Left lung (tissue), 10 donors: ENCODE measurements around the gene HNRNPH1. TPM values are rescaled to one million over a fixed set of nuclear protein-coding genes. Genes with fewer than 3 reads are reported as not detected.

Experiments
- ATAC-seq: fragments of 200-7000 bp; cut with Tn5 transposase; one replicate; pipeline ENCODE4 v1.9.1; 2020; ENCODE audit warnings: moderate library complexity
- DNase-seq, 4 donors: peaks; one replicate each; pipeline ENCODE4 v3.0.0-alpha.2; 2013 to 2020
- H3K27ac ChIP-seq, 2 donors: fragments of 200-600 bp; sonication (generic) in 1 of 2; one replicate each; pipeline versions ENCODE4 v1.5.0 to v1.8.0; 2020 to 2021
- H3K27me3 ChIP-seq, 2 donors: fragments of 200-600 bp; sonication (generic) in 1 of 2; one replicate each; pipeline versions ENCODE4 v1.5.0 to v1.8.0; 2020 to 2021
- H3K36me3 ChIP-seq, 2 donors: fragments of 200-600 bp; sonication (generic) in 1 of 2; one replicate each; pipeline versions ENCODE4 v1.5.0 to v1.8.0; 2020 to 2021
- H3K4me1 ChIP-seq, 2 donors: fragments of 200-600 bp; one replicate each; pipeline ENCODE4 v1.8.0; 2021
- H3K4me3 ChIP-seq, 2 donors: fragments of 200-600 bp; sonication (generic) in 1 of 2; one replicate each; pipeline versions ENCODE4 v1.5.0 to v1.8.0; 2020 to 2021; ENCODE audit warnings: mild to moderate bottlenecking in 1 of 2
- H3K9me3 ChIP-seq, 2 donors: fragments of 200-600 bp; sonication (generic) in 1 of 2; one replicate each; pipeline versions ENCODE4 v1.5.0 to v1.8.0; 2020 to 2021
- intact Hi-C, 2 donors: fragments of 100-400 bp; cut with DNase I; formaldehyde crosslinking; loops; one replicate each; pipeline versions ENCODE4 v1.11.2 to v1.14.2; 2022
- polyA plus RNA-seq, 6 donors: library from polyadenylated mRNA; unstranded; fragments of 120-200 nt; gene quantifications; one replicate each; pipeline ENCODE4 v1.2.1, GENCODE V29; 2013; ENCODE audit not compliant: insufficient read length in 6 of 6
- total RNA-seq, 2 donors: library from RNA; stranded (reverse); fragmentation: NEBNext Ultra II Directional; extraction: Animal tissue kit (Norgen Biotek cat#: 25700); gene quantifications; one replicate each; pipeline ENCODE4 v1.2.1, GENCODE V29; 2021
- TF ChIP-seq, protein P1 (sequence below), 2 donors: fragments of 200-600 bp; sonication (generic) in 1 of 2; IDR thresholded peaks; one replicate each; pipeline versions ENCODE4 v1.5.0 to v1.8.0; 2021; ENCODE audit warnings: antibody characterized with exemption in 2 of 2
- donor health status: DM: no; HTN: yes; CAD: no.
- donor health status: DM: no; HTN: no; CAD: no.

Gene HNRNPH1
- total and polyA plus RNA-seq, 8 donors: 404 to 2,002 (median 1,624) TPM

DNA sequence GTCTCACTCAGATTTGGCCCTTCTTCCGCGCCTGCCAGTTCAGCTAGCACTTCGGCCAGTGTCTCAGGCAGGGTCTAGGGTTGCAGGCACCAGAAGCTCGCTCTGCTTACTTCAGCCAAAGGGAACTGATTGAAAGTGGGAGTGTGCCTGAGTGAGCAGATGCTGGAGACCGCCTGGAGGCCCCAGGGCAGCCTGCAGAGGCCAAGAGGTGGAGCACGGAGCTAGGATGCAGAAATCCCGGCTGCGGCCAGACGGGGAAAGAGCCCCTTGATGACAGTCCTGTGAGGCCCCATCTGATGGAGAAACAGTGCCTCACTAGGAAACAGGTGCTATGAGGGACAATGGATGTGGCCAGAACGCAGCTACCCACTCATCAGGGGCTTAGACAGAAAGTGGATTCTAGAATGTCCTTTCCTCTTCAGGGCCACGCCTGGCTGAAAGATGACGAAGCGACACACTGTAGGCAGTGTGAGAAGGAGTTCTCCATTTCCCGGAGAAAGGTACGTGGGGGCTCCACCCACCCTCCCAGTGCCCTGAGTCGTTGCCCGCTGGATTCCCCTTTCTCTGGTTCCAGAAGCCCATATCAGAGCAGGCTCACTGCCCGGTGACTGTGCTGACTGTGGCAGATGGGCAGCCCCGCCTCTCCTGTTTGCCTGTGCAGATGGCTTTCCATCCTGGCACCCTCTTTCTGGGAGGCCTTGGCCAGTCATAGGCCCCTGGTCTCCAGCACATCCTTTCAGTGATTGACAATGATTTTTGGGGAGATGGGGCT, 16.1 kb downstream of the HNRNPH1 start:
- DNase-seq (no peak), ATAC-seq (peak; percentile 8)
- intact Hi-C loops: no loop called here
- Histone ChIP-seq H3K27me3 (no peaks in the 10 kb centered on the region), H3K4me3 (no peak overlapping the region), H3K9me3 (no peaks in the 10 kb centered on the region), H3K4me1 (peaks cover 0 to 12% of the 10 kb centered on the region in 2 donors), H3K36me3 (peaks cover 0 to 100% of the 10 kb centered on the region in 2 donors), H3K27ac (no peak overlapping the region)
- TF ChIP-seq, protein P1, sequence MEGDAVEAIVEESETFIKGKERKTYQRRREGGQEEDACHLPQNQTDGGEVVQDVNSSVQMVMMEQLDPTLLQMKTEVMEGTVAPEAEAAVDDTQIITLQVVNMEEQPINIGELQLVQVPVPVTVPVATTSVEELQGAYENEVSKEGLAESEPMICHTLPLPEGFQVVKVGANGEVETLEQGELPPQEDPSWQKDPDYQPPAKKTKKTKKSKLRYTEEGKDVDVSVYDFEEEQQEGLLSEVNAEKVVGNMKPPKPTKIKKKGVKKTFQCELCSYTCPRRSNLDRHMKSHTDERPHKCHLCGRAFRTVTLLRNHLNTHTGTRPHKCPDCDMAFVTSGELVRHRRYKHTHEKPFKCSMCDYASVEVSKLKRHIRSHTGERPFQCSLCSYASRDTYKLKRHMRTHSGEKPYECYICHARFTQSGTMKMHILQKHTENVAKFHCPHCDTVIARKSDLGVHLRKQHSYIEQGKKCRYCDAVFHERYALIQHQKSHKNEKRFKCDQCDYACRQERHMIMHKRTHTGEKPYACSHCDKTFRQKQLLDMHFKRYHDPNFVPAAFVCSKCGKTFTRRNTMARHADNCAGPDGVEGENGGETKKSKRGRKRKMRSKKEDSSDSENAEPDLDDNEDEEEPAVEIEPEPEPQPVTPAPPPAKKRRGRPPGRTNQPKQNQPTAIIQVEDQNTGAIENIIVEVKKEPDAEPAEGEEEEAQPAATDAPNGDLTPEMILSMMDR (IDR thresholded peaks at IDR 0.05): no peak

DNA sequence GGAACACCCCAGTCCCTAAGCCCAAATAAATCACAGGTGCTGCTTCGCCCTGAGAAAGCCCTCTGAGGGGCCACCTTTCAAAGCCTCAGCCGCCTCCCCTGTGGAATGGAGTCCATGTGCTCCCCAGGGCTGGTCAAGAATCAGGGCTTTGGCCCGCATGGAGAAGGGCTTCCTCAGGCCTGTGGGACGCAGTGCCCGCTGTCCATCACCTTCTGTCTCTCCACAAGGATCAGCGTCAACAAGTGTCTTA, 16.6 kb downstream of the HNRNPH1 start:
- no peak for DNase-seq
- no peak for ATAC-seq
- H3K9me3 ChIP-seq: no peaks in the 10 kb centered on the region
- no peaks in the 10 kb centered on the region for H3K27me3 ChIP-seq
- peaks cover 0 to 12% of the 10 kb centered on the region in 2 donors for H3K4me1 ChIP-seq
- peaks cover 0 to 100% of the 10 kb centered on the region in 2 donors for H3K36me3 ChIP-seq
- H3K27ac ChIP-seq: no peak overlapping the region
- no peak overlapping the region for H3K4me3 ChIP-seq
- TF ChIP-seq, protein P1 (IDR thresholded peaks at IDR 0.05): no peak
- intact Hi-C loops: no loop called here

DNA sequence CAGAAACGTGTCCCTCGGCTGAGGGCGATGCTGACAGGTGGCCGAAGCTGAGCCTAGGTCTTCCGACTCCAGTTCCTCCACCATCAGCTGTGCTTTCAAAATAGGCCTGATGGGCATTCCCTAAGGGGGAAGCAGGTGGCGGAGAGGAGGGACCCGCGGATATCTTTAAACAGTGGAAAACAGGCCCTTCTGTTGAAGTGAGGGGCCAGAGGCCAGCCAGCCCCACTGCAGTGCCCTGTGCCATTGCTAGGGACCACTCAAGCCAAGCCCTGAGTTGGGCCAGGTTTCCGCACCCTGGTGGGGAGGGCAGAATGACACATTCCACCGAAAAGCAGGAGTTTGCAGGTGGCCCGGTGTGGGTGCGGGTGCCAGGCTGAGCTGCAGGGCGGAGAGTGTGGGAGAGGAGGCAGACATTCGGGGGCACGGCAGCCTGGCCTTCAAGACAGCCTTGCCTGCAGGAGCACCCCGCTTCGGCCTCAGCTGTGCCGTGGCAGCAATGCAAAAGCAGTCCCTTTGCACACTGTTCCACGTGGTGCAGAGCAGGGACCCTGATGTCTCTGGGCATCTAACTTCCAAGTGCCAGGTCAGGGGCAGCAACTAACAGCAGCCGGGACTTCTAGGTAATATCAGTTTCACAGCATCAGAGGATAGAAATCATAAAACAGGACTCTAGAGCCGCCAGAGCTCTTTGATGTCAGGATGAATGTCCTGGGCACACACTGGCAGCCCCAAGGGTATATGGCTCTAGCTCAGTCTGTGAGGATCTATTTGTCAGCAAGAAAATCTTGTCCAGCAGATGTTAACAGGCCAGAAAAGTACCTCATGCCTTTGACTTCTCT, 17.2 kb downstream of the HNRNPH1 start:
- Histone ChIP-seq H3K36me3 (peaks cover 0 to 100% of the 10 kb centered on the region in 2 donors), H3K4me1 (peaks cover 0 to 12% of the 10 kb centered on the region in 2 donors), H3K27me3 (no peaks in the 10 kb centered on the region), H3K4me3 (no peak overlapping the region), H3K9me3 (no peaks in the 10 kb centered on the region), H3K27ac (no peak overlapping the region)
- TF ChIP-seq, protein P1 (IDR thresholded peaks at IDR 0.05): no peak
- ATAC-seq: no peak
- intact Hi-C loops: no loop called here
- peak in 1 of 4 donors; percentile 22 for DNase-seq

DNA sequence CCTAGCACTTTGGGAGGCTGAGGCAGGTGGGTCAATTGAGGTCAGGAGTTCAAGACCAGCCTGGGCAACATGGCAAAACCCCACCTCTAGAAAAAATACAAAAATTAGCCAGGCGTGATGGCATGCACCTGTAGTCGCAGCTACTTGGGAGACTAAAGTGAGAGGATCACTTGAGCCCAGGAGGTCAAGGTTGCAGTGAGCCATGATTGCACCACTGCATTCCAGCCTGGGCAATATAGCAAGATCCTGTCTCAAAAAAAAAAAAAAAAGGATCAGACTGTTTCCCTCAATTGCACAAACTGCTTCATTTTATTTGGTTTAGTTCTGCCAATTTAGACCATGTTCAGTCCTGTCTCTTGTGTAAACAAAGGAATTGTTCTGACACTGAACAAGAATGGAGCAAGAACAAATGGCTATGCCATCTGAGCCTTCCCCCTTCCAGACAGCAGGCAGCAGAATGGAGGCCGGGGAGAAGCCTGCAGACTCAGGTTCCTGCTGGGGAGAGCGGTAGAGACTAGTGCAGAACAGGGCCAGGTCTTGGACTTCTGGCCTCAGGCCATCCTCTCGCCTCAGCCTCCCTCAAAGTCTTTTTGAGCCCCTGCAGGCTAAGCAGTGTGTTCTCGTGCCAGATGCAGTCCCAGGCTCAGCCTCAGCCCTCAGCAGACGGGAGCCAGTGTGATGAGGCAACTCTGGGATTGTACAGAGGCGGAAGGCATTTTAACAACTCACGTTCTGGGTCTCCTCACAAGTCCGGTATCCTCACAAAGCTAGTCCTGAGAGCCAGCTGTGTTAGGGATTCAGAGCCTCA, 18.2 kb downstream of the HNRNPH1 start:
- no peak overlapping the region for H3K27ac ChIP-seq
- TF ChIP-seq, protein P1 (IDR thresholded peaks at IDR 0.05): no peak
- intact Hi-C loops: no loop called here
- H3K4me3 ChIP-seq: no peak overlapping the region
- H3K36me3 ChIP-seq: peaks cover 0 to 100% of the 10 kb centered on the region in 2 donors
- peak; percentile 37 for ATAC-seq
- DNase-seq: no peak
- no peaks in the 10 kb centered on the region for H3K9me3 ChIP-seq
- peaks cover 0 to 13% of the 10 kb centered on the region in 2 donors for H3K4me1 ChIP-seq
- no peaks in the 10 kb centered on the region for H3K27me3 ChIP-seq
